Activated naive CD4-positive, alpha-beta T cell treated with anti-CD3 and anti-CD28 coated beads, Interleukin-2, amount 10 ng/mL, durations not matched to agents 7 days and 5 days (primary cell): ENCODE data around the gene C11orf58.

Experiments used
- CTCF ChIA-PET: fragments of 350-600 bp; sonication (Branson Sonifier 250); formaldehyde crosslinking; loops from one replicate; lab custom pipeline; 2021; ENCODE audit warnings: antibody characterized with exemption; lab: Charles Lee
- DNase-seq: peaks from one replicate; pipeline ENCODE4 v3.0.0-alpha.2; 2020
- H3K27ac Mint-ChIP-seq: one replicate; pipeline ENCODE4 v1.8.0; 2021; ENCODE audit warnings: mild to moderate bottlenecking, moderate library complexity, mixed read lengths
- H3K27me3 Mint-ChIP-seq: one replicate; pipeline ENCODE4 v1.8.0; 2021; ENCODE audit warnings: mild to moderate bottlenecking, mixed read lengths
- H3K36me3 Mint-ChIP-seq: one replicate; pipeline ENCODE4 v1.8.0; 2021; ENCODE audit warnings: mixed read lengths
- H3K4me1 Mint-ChIP-seq: one replicate; pipeline ENCODE4 v1.8.0; 2021; ENCODE audit warnings: mixed read lengths
- H3K4me3 Mint-ChIP-seq: one replicate; pipeline ENCODE4 v1.8.0; 2021; ENCODE audit warnings: mild to moderate bottlenecking, moderate library complexity, mixed read lengths
- H3K9me3 Mint-ChIP-seq: one replicate; pipeline ENCODE4 v1.8.0; 2021; ENCODE audit warnings: mixed read lengths

The C11orf58 gene

GRCh38 chr11:16794047-16794818 lies 55.8 kb downstream of the C11orf58 start:
- CTCF ChIA-PET: interaction anchor here (0.8 to 2.1 kb wide), 2 partner anchors 8 to 17 kb away, joined by 3 to 8 read pairs; no protein-coding TSS in a partner anchor
- no peak for DNase-seq
- H3K27ac Mint-ChIP-seq: no peak overlapping the region
- no peak overlapping the region for H3K4me3 Mint-ChIP-seq
- no peaks in the 10 kb centered on the region for H3K36me3 Mint-ChIP-seq
- H3K27me3 Mint-ChIP-seq: peaks cover 4% of the 10 kb centered on the region
- peaks cover 5% of the 10 kb centered on the region for H3K4me1 Mint-ChIP-seq
- no peaks in the 10 kb centered on the region for H3K9me3 Mint-ChIP-seq

DNA sequence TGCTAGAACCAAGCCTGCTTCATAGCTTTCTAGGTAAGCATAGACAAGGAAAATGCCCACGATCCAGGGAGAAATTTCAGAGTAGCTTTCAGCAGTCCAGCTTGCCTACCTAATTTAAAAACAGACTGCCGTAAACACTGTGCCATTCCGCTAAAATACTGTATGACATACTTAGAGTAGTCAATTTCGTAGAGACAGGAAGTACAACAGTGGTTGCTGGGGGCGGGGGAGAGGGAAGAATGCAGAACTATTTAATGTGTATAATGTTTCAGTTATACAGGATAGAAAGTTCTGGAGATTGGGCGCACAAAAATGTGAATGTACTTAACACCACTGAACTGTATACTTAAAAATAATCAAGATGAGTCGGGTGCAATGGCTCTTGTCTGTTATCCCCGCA lies 56.7 kb downstream of the C11orf58 start:
- Mint-ChIP-seq H3K4me1 (peaks cover 5% of the 10 kb centered on the region), H3K27ac (no peak overlapping the region), H3K36me3 (no peaks in the 10 kb centered on the region), H3K4me3 (no peak overlapping the region), H3K27me3 (peaks cover 4% of the 10 kb centered on the region), H3K9me3 (no peaks in the 10 kb centered on the region)
- DNase-seq: no peak
- CTCF ChIA-PET: interaction anchor here (2.1 kb wide), 1 partner anchor 9 kb away, joined by 8 read pairs; no protein-coding TSS in a partner anchor

DNA sequence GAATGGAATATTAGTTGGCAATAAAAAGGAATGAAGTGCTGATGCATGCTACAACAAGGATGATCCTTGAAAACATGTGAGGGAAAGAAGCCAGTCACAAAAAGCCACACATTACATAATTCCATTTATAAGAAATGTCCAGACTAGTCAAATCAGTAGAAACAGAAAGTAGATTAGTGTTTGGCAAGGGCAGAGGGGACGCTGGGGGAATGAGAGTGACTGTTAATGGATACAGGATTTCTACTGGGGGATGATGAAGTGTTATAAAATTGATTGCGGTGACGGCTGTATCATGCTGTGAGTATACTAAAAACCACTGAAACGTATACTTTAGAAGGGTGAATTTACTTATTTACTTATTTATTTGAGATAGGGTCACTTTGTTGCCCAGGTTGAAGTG lies 57.9 kb downstream of the C11orf58 start:
- DNase-seq: no peak
- Mint-ChIP-seq H3K27me3 (no peaks in the 10 kb centered on the region), H3K27ac (no peak overlapping the region), H3K4me1 (peaks cover 5% of the 10 kb centered on the region), H3K36me3 (no peaks in the 10 kb centered on the region), H3K9me3 (no peaks in the 10 kb centered on the region), H3K4me3 (no peak overlapping the region)
- CTCF ChIA-PET: interaction anchor here (1.2 to 2.1 kb wide), 2 partner anchors 10 to 25 kb away, joined by 5 to 8 read pairs; no protein-coding TSS in a partner anchor

GRCh38 chr11:16797776-16798175 lies 59.3 kb downstream of the C11orf58 start:
- Mint-ChIP-seq H3K4me3 (no peak overlapping the region), H3K27ac (no peak overlapping the region), H3K27me3 (no peaks in the 10 kb centered on the region), H3K36me3 (no peaks in the 10 kb centered on the region), H3K4me1 (peaks cover 5% of the 10 kb centered on the region), H3K9me3 (no peaks in the 10 kb centered on the region)
- CTCF ChIA-PET: interaction anchor here (0.9 to 1.1 kb wide), 3 partner anchors 9 to 14 kb away, joined by 3 to 5 read pairs (median 4); no protein-coding TSS in a partner anchor
- no peak for DNase-seq

DNA sequence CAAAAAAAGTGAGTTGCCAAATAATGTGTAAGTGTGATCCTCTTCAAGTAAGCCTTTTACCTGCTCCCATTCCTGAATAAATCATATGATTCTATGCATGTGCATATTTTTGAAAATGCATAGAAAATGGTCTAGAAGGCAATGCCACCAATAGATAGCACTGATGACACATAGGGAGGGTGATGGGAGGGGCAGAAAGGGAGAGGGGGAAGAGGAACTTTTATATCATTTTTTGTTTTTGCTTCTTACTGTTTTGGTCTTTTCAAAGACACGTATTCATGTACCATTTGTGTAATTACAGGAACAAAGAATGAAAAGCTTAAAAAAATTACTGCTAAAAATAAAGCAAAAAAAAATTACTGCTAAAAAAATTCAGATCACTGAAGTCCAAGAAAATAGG lies 60.8 kb downstream of the C11orf58 start:
- Mint-ChIP-seq H3K4me1 (peaks cover 5% of the 10 kb centered on the region), H3K4me3 (no peak overlapping the region), H3K27me3 (no peaks in the 10 kb centered on the region), H3K36me3 (no peaks in the 10 kb centered on the region), H3K27ac (no peak overlapping the region), H3K9me3 (no peaks in the 10 kb centered on the region)
- DNase-seq: no peak
- CTCF ChIA-PET: no interaction called here

GRCh38 chr11:16799890-16800289 lies 61.4 kb downstream of the C11orf58 start:
- CTCF ChIA-PET: interaction anchor here (2.0 to 2.7 kb wide), 2 partner anchors 13 to 21 kb away, joined by 11 to 21 read pairs; no protein-coding TSS in a partner anchor
- H3K27me3 Mint-ChIP-seq: no peaks in the 10 kb centered on the region
- H3K4me3 Mint-ChIP-seq: no peak overlapping the region
- H3K9me3 Mint-ChIP-seq: no peaks in the 10 kb centered on the region
- no peak overlapping the region for H3K27ac Mint-ChIP-seq
- no peak for DNase-seq
- no peaks in the 10 kb centered on the region for H3K36me3 Mint-ChIP-seq
- peaks cover 4% of the 10 kb centered on the region for H3K4me1 Mint-ChIP-seq

DNA sequence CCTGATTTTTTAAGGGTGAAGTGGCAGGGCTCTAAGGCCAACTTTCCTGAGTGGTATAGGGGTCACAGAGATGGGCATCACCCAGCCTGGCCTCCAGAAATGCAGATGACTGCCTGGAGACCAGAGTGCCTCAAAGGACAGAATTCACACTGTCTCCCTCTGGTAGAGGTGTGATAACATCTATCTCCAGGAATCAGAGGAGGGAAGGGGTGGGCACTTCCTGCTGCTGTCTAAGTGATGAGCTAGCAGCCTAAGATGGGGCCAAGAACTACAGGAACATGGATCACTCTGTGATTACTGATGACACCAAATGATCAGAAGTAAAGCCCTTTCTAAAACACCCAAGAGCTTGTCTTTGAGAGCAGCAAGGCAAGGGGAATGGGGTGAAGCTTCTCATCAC lies 61.9 kb downstream of the C11orf58 start:
- H3K4me1 Mint-ChIP-seq: no peaks in the 10 kb centered on the region
- H3K9me3 Mint-ChIP-seq: no peaks in the 10 kb centered on the region
- no peak overlapping the region for H3K4me3 Mint-ChIP-seq
- H3K27me3 Mint-ChIP-seq: no peaks in the 10 kb centered on the region
- no peaks in the 10 kb centered on the region for H3K36me3 Mint-ChIP-seq
- H3K27ac Mint-ChIP-seq: no peak overlapping the region
- no peak for DNase-seq
- CTCF ChIA-PET: interaction anchor here (1.1 to 2.7 kb wide), 6 partner anchors 9 to 263 kb away, joined by 3 to 21 read pairs (median 3); no protein-coding TSS in a partner anchor

DNA sequence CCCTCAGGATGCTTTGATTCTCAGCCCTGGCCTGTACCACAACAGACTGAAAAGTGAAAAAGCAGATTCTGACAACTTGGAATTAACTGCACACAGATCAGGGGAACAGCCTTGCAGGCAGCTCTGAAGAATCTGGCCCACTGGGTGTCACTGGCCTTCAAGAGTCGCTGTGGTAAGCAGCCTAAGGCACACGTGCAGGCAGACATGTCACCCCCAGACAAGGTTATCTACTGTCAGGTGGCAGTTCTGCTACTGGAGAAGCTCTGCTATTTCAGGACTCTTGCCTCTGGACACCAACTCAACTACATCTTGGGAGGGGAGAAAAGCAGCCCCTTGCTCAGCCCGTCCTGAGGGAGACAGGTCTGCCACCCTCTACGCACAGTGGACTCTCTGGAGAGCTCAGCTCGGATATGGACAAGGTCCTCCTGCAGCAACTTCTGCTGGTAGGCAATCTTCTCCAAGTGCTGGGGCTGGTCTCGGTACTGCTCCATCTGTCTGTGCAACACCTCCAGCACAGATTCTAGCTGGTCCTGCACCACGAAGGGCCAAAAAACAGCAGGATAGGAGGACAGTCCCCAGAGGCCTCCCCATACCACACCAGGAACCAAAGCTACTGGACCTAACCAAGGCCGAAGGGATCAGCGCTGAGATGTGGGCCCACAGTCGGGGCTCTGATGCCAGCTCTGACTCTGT lies 63.0 kb downstream of the C11orf58 start:
- DNase-seq: no peak
- H3K4me3 Mint-ChIP-seq: no peak overlapping the region
- no peaks in the 10 kb centered on the region for H3K27me3 Mint-ChIP-seq
- CTCF ChIA-PET: interaction anchor here (0.5 to 2.7 kb wide), 8 partner anchors 10 to 276 kb away, joined by 3 to 21 read pairs (median 3); partner anchors contain the start of gene RPS13
- H3K9me3 Mint-ChIP-seq: no peaks in the 10 kb centered on the region
- H3K36me3 Mint-ChIP-seq: no peaks in the 10 kb centered on the region
- no peak overlapping the region for H3K27ac Mint-ChIP-seq
- no peaks in the 10 kb centered on the region for H3K4me1 Mint-ChIP-seq

GRCh38 chr11:16804104-16804947 lies 65.9 kb downstream of the C11orf58 start:
- DNase-seq: no peak
- Mint-ChIP-seq H3K4me1 (no peaks in the 10 kb centered on the region), H3K27me3 (no peaks in the 10 kb centered on the region), H3K9me3 (no peaks in the 10 kb centered on the region), H3K27ac (no peak overlapping the region), H3K4me3 (no peak overlapping the region), H3K36me3 (no peaks in the 10 kb centered on the region)
- CTCF ChIA-PET: no interaction called here

DNA sequence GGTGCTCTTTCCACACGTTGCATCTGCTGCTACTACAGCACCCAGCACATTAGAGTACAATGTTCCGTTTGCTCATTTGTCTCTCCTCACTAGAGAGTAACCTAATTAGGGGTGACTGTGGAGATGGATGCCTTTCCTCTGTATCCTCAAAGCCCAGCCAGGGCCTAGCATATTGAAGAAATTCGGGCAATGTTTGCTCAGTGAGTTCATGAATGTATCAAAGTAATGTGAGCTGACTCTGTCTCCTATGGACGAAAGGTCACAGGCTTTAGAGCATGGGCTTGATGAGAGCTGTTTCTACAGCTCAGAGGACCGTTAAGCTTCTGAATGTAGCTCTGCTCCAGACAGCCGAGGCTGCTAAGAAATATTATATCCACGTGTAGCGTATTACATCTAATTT lies 67.5 kb downstream of the C11orf58 start:
- Mint-ChIP-seq H3K27ac (no peak overlapping the region), H3K27me3 (no peaks in the 10 kb centered on the region), H3K4me3 (no peak overlapping the region), H3K9me3 (no peaks in the 10 kb centered on the region), H3K4me1 (no peaks in the 10 kb centered on the region), H3K36me3 (no peaks in the 10 kb centered on the region)
- DNase-seq: no peak
- CTCF ChIA-PET: interaction anchor here (1.7 kb wide), 1 partner anchor 14 kb away, joined by 7 read pairs; no protein-coding TSS in a partner anchor

DNA sequence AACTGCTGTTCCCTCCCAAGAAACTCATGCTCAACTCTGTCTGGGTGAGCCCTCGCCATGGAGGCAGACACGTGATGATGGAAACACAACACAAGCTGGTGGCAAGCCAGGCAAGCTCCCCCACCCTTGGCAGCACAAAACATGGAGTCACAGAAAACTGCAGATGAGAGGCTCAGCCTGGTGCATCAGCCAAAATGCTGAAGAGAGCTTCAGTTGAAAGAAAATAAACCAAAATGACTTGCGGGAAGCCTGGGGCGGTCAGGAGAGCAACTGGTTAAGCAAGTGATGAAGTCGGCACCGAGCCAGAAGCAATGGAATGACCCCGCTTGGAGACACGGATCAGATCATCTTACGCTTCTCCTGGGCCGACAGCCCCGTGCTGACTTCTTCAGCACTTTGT lies 68.3 kb downstream of the C11orf58 start:
- H3K4me1 Mint-ChIP-seq: no peaks in the 10 kb centered on the region
- DNase-seq: no peak
- H3K4me3 Mint-ChIP-seq: no peak overlapping the region
- CTCF ChIA-PET: interaction anchor here (0.8 to 1.7 kb wide), 2 partner anchors 9 to 13 kb away, joined by 3 to 7 read pairs; no protein-coding TSS in a partner anchor
- H3K9me3 Mint-ChIP-seq: no peaks in the 10 kb centered on the region
- no peak overlapping the region for H3K27ac Mint-ChIP-seq
- no peaks in the 10 kb centered on the region for H3K36me3 Mint-ChIP-seq
- H3K27me3 Mint-ChIP-seq: no peaks in the 10 kb centered on the region

DNA sequence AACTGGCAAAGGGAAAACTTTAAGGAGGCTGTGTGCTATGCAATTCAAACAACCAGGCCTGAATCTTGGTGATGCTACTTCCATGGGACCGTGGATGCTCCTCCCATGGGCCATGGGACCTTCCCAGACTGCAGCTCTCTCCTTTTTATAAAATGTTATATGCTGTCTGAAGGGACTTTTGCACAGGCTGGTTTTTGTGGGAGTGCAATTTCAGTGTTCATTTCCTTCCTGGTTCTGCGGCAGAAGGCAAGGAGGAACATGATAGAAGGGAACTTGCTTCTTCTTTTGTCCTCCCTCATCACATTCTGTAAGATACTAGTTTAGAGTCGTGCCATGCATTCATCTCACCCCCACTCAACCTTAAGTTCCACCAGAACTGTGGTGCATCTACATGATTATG lies 68.9 kb downstream of the C11orf58 start:
- CTCF ChIA-PET: interaction anchor here (1.7 to 2.4 kb wide), 2 partner anchors 13 to 22 kb away, joined by 6 to 7 read pairs; no protein-coding TSS in a partner anchor
- no peak overlapping the region for H3K27ac Mint-ChIP-seq
- no peak overlapping the region for H3K4me3 Mint-ChIP-seq
- H3K27me3 Mint-ChIP-seq: no peaks in the 10 kb centered on the region
- H3K4me1 Mint-ChIP-seq: no peaks in the 10 kb centered on the region
- DNase-seq: no peak
- no peaks in the 10 kb centered on the region for H3K9me3 Mint-ChIP-seq
- no peaks in the 10 kb centered on the region for H3K36me3 Mint-ChIP-seq
